ENCODE measurements around the gene ZMIZ1.

DNA sequence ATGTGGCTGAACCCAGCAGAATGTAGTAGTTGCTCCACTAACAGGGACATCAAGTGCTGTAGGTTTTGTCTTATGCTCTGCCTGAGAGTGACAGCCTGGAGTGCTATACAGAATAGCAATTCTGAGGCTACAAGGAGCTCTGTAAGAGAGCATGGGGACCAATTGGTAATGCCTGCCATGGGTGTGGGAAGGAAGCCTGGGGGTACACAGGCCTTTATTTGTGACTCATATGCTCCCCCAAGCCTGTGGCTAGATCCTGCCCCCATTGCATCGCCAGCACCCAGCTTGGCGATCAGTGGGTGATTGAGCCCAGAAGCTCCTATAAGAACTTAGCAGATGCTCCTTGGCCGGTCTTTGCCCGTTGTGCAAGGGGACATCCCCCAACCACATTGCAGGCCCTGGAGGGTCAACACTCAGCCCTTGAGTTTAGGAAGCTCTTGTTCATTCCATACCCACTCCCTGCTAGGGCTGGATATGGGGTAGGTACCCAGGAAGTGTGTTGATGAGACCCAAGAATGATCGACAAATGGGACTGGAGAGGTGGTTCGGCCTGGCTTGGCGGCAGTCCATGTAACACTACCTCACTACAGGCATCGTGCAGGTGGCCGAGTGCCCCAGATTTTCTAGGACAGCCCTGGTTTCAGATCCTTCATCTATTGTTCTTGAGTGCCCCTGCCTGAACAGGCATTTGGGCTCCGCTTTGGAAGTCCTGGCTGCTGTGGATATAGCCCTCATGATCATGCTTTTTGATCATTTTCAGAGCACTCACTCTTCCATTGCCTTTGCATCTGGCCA lies 37.7 kb downstream of the ZMIZ1 start:
- TF ChIP-seq, protein P1, sequence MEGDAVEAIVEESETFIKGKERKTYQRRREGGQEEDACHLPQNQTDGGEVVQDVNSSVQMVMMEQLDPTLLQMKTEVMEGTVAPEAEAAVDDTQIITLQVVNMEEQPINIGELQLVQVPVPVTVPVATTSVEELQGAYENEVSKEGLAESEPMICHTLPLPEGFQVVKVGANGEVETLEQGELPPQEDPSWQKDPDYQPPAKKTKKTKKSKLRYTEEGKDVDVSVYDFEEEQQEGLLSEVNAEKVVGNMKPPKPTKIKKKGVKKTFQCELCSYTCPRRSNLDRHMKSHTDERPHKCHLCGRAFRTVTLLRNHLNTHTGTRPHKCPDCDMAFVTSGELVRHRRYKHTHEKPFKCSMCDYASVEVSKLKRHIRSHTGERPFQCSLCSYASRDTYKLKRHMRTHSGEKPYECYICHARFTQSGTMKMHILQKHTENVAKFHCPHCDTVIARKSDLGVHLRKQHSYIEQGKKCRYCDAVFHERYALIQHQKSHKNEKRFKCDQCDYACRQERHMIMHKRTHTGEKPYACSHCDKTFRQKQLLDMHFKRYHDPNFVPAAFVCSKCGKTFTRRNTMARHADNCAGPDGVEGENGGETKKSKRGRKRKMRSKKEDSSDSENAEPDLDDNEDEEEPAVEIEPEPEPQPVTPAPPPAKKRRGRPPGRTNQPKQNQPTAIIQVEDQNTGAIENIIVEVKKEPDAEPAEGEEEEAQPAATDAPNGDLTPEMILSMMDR (conservative IDR thresholded peaks at IDR 0.05; ENCODE audit: low read depth, low read length): no peak
- no peak for TF ChIP-seq EZH2 (IDR thresholded peaks at IDR 0.05; ENCODE audit: borderline replicate concordance, low read depth, low read length, poor library complexity, severe bottlenecking)
